ENCODE results near the gene PANK2. TPM values are rescaled to one million over a fixed set of nuclear protein-coding genes. Genes with fewer than 3 reads are reported as not detected.

PANK2 gene
- total RNA-seq, 1 experiment from 2014 or later: 41.6 TPM

- H3K4me2 ChIP-seq (ENCODE audit: low read length): no peak overlapping the region
- intact Hi-C loops (cut with micrococcal nuclease): no loop called here
- H4K20me1 ChIP-seq (ENCODE audit: insufficient read depth): peaks cover 10% of the 10 kb centered on the region; the same call in 1 of the 2 replicates
- RAD21 ChIA-PET (ENCODE audit: low non-redundant PET in 1 of 2, low total read pairs in 2 of 2, uncharacterized antibody in 2 of 2, unreplicated experiment in 2 of 2): no interaction called here
- TF ChIP-seq YY1 (IDR thresholded peaks at IDR 0.05; ENCODE audit: extremely low read depth, insufficient replicate concordance, low read depth, low read length): no peak
- TF ChIP-seq ZNF274 (IDR thresholded peaks at IDR 0.05; ENCODE audit: low read depth, low read length): no peak
- no peak for TF ChIP-seq SIN3A (IDR thresholded peaks at IDR 0.05; ENCODE audit: low read depth)
- TF ChIP-seq FOSL1 (IDR thresholded peaks at IDR 0.05; ENCODE audit: low read depth): no peak
- no peak for TF ChIP-seq ELF1 (IDR thresholded peaks at IDR 0.05; ENCODE audit: borderline replicate concordance, low read depth)
- no peak for TF ChIP-seq EZH2 (IDR thresholded peaks at IDR 0.05)
- H3K9me2 ChIP-seq (ENCODE audit: insufficient read depth): no peaks in the 10 kb centered on the region
- no peak overlapping the region for H3K27ac ChIP-seq (ENCODE audit: low read depth, low read length)
- no peak for DNase-seq (ENCODE audit: low read depth, low spot score)
- H3K9ac ChIP-seq (ENCODE audit: low read length): no peak overlapping the region
- BruUV-seq (replicated peaks): no TSS peak
- no peak overlapping the region for H3K4me3 ChIP-seq (replicated peaks in 1 of 2; ENCODE audit: low read depth in 1 of 2, low read length in 2 of 2)
- H3K36me3 ChIP-seq (ENCODE audit: control insufficient read depth in 1 of 2, insufficient read depth in 2 of 2, low read length in 2 of 2): peaks cover 26 to 30% of the 10 kb centered on the region in 2 experiments
- no peak overlapping the region for H2AFZ ChIP-seq (ENCODE audit: low read depth, low read length, poor library complexity, severe bottlenecking)
- no peaks in the 10 kb centered on the region for H3K4me1 ChIP-seq (ENCODE audit: control insufficient read depth in 1 of 2, insufficient read depth in 2 of 2, low read length in 2 of 2)
- H3K9me3 ChIP-seq (ENCODE audit: control insufficient read depth in 1 of 2, insufficient read depth in 1 of 2, low read depth in 1 of 2, low read length in 2 of 2): no peaks in the 10 kb centered on the region
- no peaks in the 10 kb centered on the region for H3K27me3 ChIP-seq (ENCODE audit: insufficient read depth, low read length)
- POLR2A ChIA-PET: no interaction called here
- ATAC-seq: no peak
- peaks cover 41% of the 10 kb centered on the region for H3K79me2 ChIP-seq (ENCODE audit: insufficient read depth, low read length)
- CTCF ChIA-PET: no interaction called here
These were observed 33.2 kb downstream of the PANK2 start for GRCh38 chr20:3922223-3922982.

DNA sequence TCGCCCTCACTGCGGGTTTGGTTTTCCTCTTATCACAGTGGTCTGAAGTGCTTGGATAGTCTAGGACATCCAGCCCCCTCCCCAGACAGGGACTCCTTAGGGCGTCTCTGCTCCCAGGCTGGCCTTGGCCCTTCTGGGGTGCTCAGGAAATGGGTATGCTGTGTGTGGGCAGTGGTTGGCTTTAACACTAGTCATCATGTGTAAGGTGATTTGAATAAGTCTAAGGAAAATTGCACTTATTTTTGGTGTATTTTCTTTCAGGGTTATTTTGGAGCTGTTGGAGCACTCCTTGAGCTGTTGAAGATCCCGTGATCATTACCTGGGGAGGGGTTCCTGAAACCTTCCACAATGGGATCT lies 33.8 kb downstream of the PANK2 start:
- no peak overlapping the region for H3K27ac ChIP-seq (ENCODE audit: low read depth, low read length)
- H4K20me1 ChIP-seq (ENCODE audit: insufficient read depth): peaks cover 7% of the 10 kb centered on the region; the same call in 1 of the 2 replicates
- no peak overlapping the region for H3K4me2 ChIP-seq (ENCODE audit: low read length)
- intact Hi-C loops (cut with micrococcal nuclease): no loop called here
- H2AFZ ChIP-seq (ENCODE audit: low read depth, low read length, poor library complexity, severe bottlenecking): no peak overlapping the region
- RAD21 ChIA-PET (ENCODE audit: low non-redundant PET in 1 of 2, low total read pairs in 2 of 2, uncharacterized antibody in 2 of 2, unreplicated experiment in 2 of 2): no interaction called here
- H3K9me2 ChIP-seq (ENCODE audit: insufficient read depth): no peaks in the 10 kb centered on the region
- H3K4me3 ChIP-seq (replicated peaks in 1 of 2; ENCODE audit: low read depth in 1 of 2, low read length in 2 of 2): no peak overlapping the region
- CTCF ChIA-PET: no interaction called here
- peaks cover 26 to 30% of the 10 kb centered on the region in 2 experiments for H3K36me3 ChIP-seq (ENCODE audit: control insufficient read depth in 1 of 2, insufficient read depth in 2 of 2, low read length in 2 of 2)
- H3K79me2 ChIP-seq (ENCODE audit: insufficient read depth, low read length): peaks cover 38% of the 10 kb centered on the region
- ATAC-seq (no peak), DNase-seq (ENCODE audit: low read depth, low spot score) (no peak)
- no peak overlapping the region for H3K9ac ChIP-seq (ENCODE audit: low read length)
- POLR2A ChIA-PET: no interaction called here
- no TSS peak for BruUV-seq (replicated peaks)
- no peaks in the 10 kb centered on the region for H3K27me3 ChIP-seq (ENCODE audit: insufficient read depth, low read length)
- no peaks in the 10 kb centered on the region for H3K4me1 ChIP-seq (ENCODE audit: control insufficient read depth in 1 of 2, insufficient read depth in 2 of 2, low read length in 2 of 2)
- H3K9me3 ChIP-seq (ENCODE audit: control insufficient read depth in 1 of 2, insufficient read depth in 1 of 2, low read depth in 1 of 2, low read length in 2 of 2): no peaks in the 10 kb centered on the region
- TF ChIP-seq ATF3 (IDR thresholded peaks at IDR 0.05) (no peak), POLR2A (IDR thresholded peaks at IDR 0.05; ENCODE audit: borderline replicate concordance, extremely low read depth, insufficient read depth, insufficient read length) (no peak), POLR2AphosphoS5 (IDR thresholded peaks at IDR 0.05; ENCODE audit: low read depth, low read length) (no peak), SP1 (IDR thresholded peaks at IDR 0.05; ENCODE audit: low read depth) (no peak), EZH2 (IDR thresholded peaks at IDR 0.05) (no peak), SRF (IDR thresholded peaks at IDR 0.05; ENCODE audit: low read depth) (no peak), SIN3A (IDR thresholded peaks at IDR 0.05; ENCODE audit: low read depth) (no peak), YY1 (IDR thresholded peaks at IDR 0.05; ENCODE audit: extremely low read depth, insufficient replicate concordance, low read depth, low read length) (no peak), ELF1 (IDR thresholded peaks at IDR 0.05; ENCODE audit: borderline replicate concordance, low read depth) (no peak), JUND (IDR thresholded peaks at IDR 0.05) (no peak), CBX3 (IDR thresholded peaks at IDR 0.05; ENCODE audit: low read depth) (no peak), ZNF274 (IDR thresholded peaks at IDR 0.05; ENCODE audit: low read depth, low read length) (no peak), RAD21 (IDR thresholded peaks at IDR 0.05; ENCODE audit: low read depth) (no peak), ZFX (IDR thresholded peaks at IDR 0.05) (no peak), EZH2phosphoT487 (IDR thresholded peaks at IDR 0.05; ENCODE audit: borderline replicate concordance) (no peak), EGR1 (IDR thresholded peaks at IDR 0.05; ENCODE audit: low read depth) (no peak)
- TF ChIP-seq, protein P1, sequence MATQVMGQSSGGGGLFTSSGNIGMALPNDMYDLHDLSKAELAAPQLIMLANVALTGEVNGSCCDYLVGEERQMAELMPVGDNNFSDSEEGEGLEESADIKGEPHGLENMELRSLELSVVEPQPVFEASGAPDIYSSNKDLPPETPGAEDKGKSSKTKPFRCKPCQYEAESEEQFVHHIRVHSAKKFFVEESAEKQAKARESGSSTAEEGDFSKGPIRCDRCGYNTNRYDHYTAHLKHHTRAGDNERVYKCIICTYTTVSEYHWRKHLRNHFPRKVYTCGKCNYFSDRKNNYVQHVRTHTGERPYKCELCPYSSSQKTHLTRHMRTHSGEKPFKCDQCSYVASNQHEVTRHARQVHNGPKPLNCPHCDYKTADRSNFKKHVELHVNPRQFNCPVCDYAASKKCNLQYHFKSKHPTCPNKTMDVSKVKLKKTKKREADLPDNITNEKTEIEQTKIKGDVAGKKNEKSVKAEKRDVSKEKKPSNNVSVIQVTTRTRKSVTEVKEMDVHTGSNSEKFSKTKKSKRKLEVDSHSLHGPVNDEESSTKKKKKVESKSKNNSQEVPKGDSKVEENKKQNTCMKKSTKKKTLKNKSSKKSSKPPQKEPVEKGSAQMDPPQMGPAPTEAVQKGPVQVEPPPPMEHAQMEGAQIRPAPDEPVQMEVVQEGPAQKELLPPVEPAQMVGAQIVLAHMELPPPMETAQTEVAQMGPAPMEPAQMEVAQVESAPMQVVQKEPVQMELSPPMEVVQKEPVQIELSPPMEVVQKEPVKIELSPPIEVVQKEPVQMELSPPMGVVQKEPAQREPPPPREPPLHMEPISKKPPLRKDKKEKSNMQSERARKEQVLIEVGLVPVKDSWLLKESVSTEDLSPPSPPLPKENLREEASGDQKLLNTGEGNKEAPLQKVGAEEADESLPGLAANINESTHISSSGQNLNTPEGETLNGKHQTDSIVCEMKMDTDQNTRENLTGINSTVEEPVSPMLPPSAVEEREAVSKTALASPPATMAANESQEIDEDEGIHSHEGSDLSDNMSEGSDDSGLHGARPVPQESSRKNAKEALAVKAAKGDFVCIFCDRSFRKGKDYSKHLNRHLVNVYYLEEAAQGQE (IDR thresholded peaks at IDR 0.05; ENCODE audit: low read depth): no peak
